Neural progenitor cell (in vitro differentiated cells): ENCODE data around the gene PIK3R4. TPM values are rescaled to one million over a fixed set of nuclear protein-coding genes. Genes with fewer than 3 reads are reported as not detected.

Experiments used
- DNase-seq: peaks from one replicate; pipeline ENCODE4 v3.0.0-alpha.2; 2016; ENCODE audit warnings: low spot score
- H2AFZ ChIP-seq: fragments of 200-600 bp; sonication (generic); replicated peaks from 2 replicates; pipeline ENCODE4 v1.6.1; 2016; ENCODE audit warnings: antibody characterized with exemption
- H3F3A ChIP-seq: fragments of 200-600 bp; sonication (generic); 2 replicates; pipeline ENCODE4 v1.6.1; 2016; ENCODE audit warnings: antibody characterized with exemption, low read depth
- H3K27ac ChIP-seq: fragments of 200-600 bp; sonication (generic); 2 replicates; pipeline ENCODE4 v1.5.1; 2016; ENCODE audit warnings: mild to moderate bottlenecking
- H3K27me3 ChIP-seq: fragments of 200-600 bp; sonication (generic); 2 replicates; pipeline ENCODE4 v1.6.1; 2016; ENCODE audit warnings: mild to moderate bottlenecking, moderate library complexity
- H3K36me3 ChIP-seq: fragments of 200-600 bp; sonication (generic); 2 replicates; pipeline ENCODE4 v1.5.1; 2016
- H3K4me1 ChIP-seq: fragments of 200-600 bp; sonication (generic); 2 replicates; pipeline ENCODE4 v1.6.1; 2016; ENCODE audit warnings: mixed run types
- H3K4me2 ChIP-seq: fragments of 200-600 bp; sonication (generic); 2 replicates; pipeline ENCODE4 v1.6.1; 2016
- H3K4me3 ChIP-seq: fragments of 200-600 bp; sonication (generic); 2 replicates; pipeline ENCODE4 v1.5.1; 2016
- H3K79me2 ChIP-seq: fragments of 200-600 bp; sonication (generic); 2 replicates; pipeline ENCODE4 v1.6.1; 2016; ENCODE audit warnings: low read depth
- H3K9ac ChIP-seq: fragments of 200-600 bp; sonication (generic); 2 replicates; pipeline ENCODE4 v1.6.1; 2016
- H3K9me3 ChIP-seq: fragments of 200-600 bp; sonication (generic); 2 replicates; pipeline ENCODE4 v1.5.1; 2016; ENCODE audit warnings: low read depth
- H4K20me1 ChIP-seq: fragments of 200-600 bp; sonication (generic); 2 replicates; pipeline ENCODE4 v1.6.1; 2016; ENCODE audit warnings: low read depth
- H3K27ac Mint-ChIP-seq: 3 replicates; pipeline ENCODE4 v1.8.0; 2021; ENCODE audit warnings: mixed read lengths
- H3K27me3 Mint-ChIP-seq: 2 replicates; pipeline ENCODE4 v1.8.0; 2022; ENCODE audit warnings: low read depth, mild to moderate bottlenecking, inconsistent platforms, moderate library complexity, mixed read lengths; ENCODE audit not compliant: insufficient read depth
- H3K36me3 Mint-ChIP-seq: 3 replicates; pipeline ENCODE4 v1.8.0; 2021; ENCODE audit warnings: mixed read lengths
- H3K4me1 Mint-ChIP-seq: 3 replicates; pipeline ENCODE4 v1.8.0; 2021; ENCODE audit warnings: mixed read lengths
- H3K4me3 Mint-ChIP-seq: 3 replicates; pipeline ENCODE4 v1.8.0; 2021; ENCODE audit warnings: mild to moderate bottlenecking, moderate library complexity, mixed read lengths
- H3K9me3 Mint-ChIP-seq: 3 replicates; pipeline ENCODE4 v1.8.0; 2020; ENCODE audit warnings: mixed read lengths
- CTCF ChIP-seq: fragments of 200-600 bp; sonication (generic); IDR thresholded peaks from 2 replicates; pipeline ENCODE4 v1.5.1; 2017; ENCODE audit warnings: antibody characterized with exemption, mild to moderate bottlenecking
- EZH2 ChIP-seq: fragments of 200-600 bp; sonication (generic); IDR thresholded peaks from 2 replicates; pipeline ENCODE4 v1.6.1; 2017; ENCODE audit warnings: antibody characterized with exemption, mild to moderate bottlenecking, moderate library complexity
- EZH2phosphoT487 ChIP-seq: fragments of 200-600 bp; sonication (generic); IDR thresholded peaks from 2 replicates; pipeline ENCODE4 v1.6.1; 2017; ENCODE audit warnings: antibody characterized with exemption
- total RNA-seq: library from RNA; depleted of rRNA; stranded (reverse); fragments of >200 nt; gene quantifications from 2 replicates; pipeline ENCODE4 v1.2.3, GENCODE V29; 2015; ENCODE audit warnings: low replicate concordance

The PIK3R4 gene
- total RNA-seq, 1 donor from 2014 or later: 65.8 TPM

GRCh38 chr3:130787422-130788068 is 40.9 kb upstream of the PIK3R4 start:
- Histone ChIP-seq H3K27ac (no peak overlapping the region), H3F3A (no peaks in the 10 kb centered on the region), H3K36me3 (no peaks in the 10 kb centered on the region), H2AFZ (no peak overlapping the region), H3K9me3 (no peaks in the 10 kb centered on the region), H4K20me1 (no peaks in the 10 kb centered on the region), H3K4me3 (no peak overlapping the region), H3K4me2 (no peak overlapping the region), H3K79me2 (no peaks in the 10 kb centered on the region), H3K27me3 (no peaks in the 10 kb centered on the region), H3K4me1 (no peaks in the 10 kb centered on the region), H3K9ac (no peak overlapping the region)
- no peak for DNase-seq
- Mint-ChIP-seq H3K4me1 (peaks cover 8% of the 10 kb centered on the region), H3K36me3 (no peaks in the 10 kb centered on the region), H3K27me3 (peaks cover 2% of the 10 kb centered on the region), H3K4me3 (no peak overlapping the region), H3K27ac (no peak overlapping the region), H3K9me3 (no peaks in the 10 kb centered on the region)
- TF ChIP-seq EZH2 (no peak), EZH2phosphoT487 (no peak), CTCF (no peak)

DNA sequence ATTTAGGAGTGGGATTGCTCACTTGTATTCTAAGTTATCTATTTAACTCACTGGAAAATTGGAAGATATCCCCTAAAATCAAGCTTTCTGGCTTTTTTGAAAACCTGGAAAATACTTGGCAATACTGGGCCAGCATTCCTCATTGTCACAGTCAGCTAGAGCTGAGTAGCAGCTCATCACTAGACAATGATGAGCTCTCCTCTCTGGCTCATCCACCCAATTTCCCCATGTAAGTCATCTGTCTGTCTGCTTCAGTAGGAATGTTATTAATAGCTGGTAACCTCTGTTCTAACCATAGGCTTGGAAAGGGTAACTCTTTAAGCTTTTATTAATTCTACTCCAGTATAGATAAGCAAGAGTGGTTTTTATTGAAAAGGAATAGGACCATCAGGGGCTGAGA is 39.7 kb upstream of the PIK3R4 start:
- Histone ChIP-seq H3K4me1 (no peaks in the 10 kb centered on the region), H3F3A (no peaks in the 10 kb centered on the region), H3K4me2 (no peak overlapping the region), H3K9me3 (no peaks in the 10 kb centered on the region), H2AFZ (no peak overlapping the region), H3K27me3 (no peaks in the 10 kb centered on the region), H3K4me3 (no peak overlapping the region), H3K79me2 (no peaks in the 10 kb centered on the region), H3K27ac (no peak overlapping the region), H4K20me1 (no peaks in the 10 kb centered on the region), H3K9ac (no peak overlapping the region), H3K36me3 (no peaks in the 10 kb centered on the region)
- DNase-seq: no peak
- TF ChIP-seq EZH2phosphoT487 (no peak), EZH2 (no peak), CTCF (no peak)
- Mint-ChIP-seq H3K27me3 (peaks cover 2% of the 10 kb centered on the region), H3K4me3 (no peak overlapping the region), H3K27ac (no peak overlapping the region), H3K36me3 (no peaks in the 10 kb centered on the region), H3K4me1 (peaks cover 8% of the 10 kb centered on the region), H3K9me3 (no peaks in the 10 kb centered on the region)

DNA sequence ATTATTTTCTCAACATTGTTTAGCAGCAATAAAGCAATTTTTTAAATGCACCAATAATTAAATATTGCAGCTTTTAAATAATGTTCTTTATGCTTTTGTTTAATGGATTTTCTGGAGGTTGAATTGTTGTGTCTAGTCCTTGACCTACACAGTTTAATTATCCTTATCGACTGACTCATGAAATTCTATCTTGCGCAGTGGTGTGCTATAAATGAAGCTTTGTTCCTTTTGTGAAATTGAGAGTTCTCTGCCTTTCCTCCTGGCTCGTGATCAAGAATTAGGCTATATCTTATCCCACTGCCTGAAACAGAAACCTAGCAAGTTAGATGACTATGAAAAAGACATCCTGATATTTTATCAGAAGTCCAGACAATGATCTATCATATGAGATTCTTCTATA is 37.0 kb upstream of the PIK3R4 start:
- H3F3A ChIP-seq: no peaks in the 10 kb centered on the region
- H3K4me1 Mint-ChIP-seq: peaks cover 8% of the 10 kb centered on the region
- no peaks in the 10 kb centered on the region for H3K9me3 Mint-ChIP-seq
- H3K4me2 ChIP-seq: no peak overlapping the region
- no peak overlapping the region for H3K27ac Mint-ChIP-seq
- H3K9ac ChIP-seq: no peak overlapping the region
- no peak overlapping the region for H2AFZ ChIP-seq
- no peaks in the 10 kb centered on the region for H3K36me3 Mint-ChIP-seq
- TF ChIP-seq CTCF (no peak), EZH2 (no peak), EZH2phosphoT487 (no peak)
- H3K9me3 ChIP-seq: no peaks in the 10 kb centered on the region
- no peak overlapping the region for H3K27ac ChIP-seq
- H3K4me1 ChIP-seq: no peaks in the 10 kb centered on the region
- H3K79me2 ChIP-seq: no peaks in the 10 kb centered on the region
- H3K4me3 Mint-ChIP-seq: no peak overlapping the region
- H3K27me3 Mint-ChIP-seq: peaks cover 2% of the 10 kb centered on the region
- no peaks in the 10 kb centered on the region for H4K20me1 ChIP-seq
- no peaks in the 10 kb centered on the region for H3K36me3 ChIP-seq
- DNase-seq: no peak
- H3K27me3 ChIP-seq: no peaks in the 10 kb centered on the region
- no peak overlapping the region for H3K4me3 ChIP-seq
